ENCODE results near the gene HARS1.
"Not testable (repeated sequence)": the region's sequence is repeated elsewhere in the genome, so short reads cannot be mapped to it uniquely, and the experiment has no call there.

Gene HARS1

DNA sequence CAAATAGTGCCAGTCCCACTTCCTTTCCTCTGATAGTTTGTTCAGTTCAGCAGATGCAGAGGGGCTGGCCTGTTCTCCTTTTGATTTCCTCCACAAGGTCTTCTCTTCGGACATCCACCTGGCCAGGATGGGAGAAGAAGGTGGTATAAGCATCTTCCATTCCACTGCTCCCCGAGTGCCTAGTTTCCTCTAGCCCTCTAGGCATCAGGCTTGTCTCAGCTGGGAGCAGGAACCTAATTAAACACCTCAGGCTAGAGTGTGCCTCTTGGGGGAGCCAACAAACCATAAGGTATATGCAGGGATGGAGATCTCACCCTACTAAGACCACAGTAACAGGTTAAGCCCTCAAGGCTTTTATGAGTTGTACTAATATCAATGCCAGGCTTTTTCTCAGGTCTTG is 17.0 kb downstream of the HARS1 start:
- no peak for DNase-seq

- no peak for DNase-seq
Observed at GRCh38 chr5:140673187-140673976, 17.8 kb downstream of the HARS1 start, which contains the start of gene DND1. DND1 (minus strand) TSS chr5:140673576; CDS start chr5:140673542, 34 bp downstream.

DNA sequence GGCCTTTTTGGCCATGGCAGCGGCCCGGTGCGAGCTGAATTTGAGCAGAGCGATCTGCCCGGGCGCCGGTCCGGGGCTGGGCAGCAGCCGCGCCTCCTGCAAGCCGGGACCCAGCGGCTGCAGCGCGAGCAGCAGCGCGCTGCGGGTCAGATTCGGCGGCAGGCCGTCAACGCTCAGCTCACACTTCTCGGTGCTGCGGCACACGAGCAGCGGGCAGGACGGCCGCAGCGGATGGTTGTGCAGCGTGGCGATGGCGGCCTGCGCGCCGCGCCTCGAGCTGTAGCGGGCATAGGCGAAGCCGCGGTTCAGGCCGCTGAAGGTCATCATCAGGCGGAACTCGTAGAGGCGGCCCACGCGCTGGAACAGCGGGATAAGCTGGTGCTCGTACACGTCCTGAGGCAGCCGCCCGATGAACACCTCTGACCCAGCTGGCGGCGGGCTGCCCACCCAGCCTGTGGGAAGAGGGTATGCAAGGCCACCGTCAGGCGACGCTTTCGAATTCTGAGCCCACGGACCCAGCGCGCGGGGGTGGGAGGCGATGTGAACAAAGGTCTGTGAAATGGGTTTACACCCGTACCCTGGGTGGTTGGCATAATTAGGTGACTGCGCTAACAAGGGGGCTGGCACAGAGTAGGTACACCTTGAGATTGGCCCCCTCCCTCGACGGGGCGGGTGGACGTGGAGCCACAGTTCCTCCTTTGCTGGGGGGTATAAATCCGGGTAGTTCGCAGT is 18.5 kb downstream of the HARS1 start:
- no peak for DNase-seq

GRCh38 chr5:140671472-140672125 is 19.6 kb downstream of the HARS1 start:
- no peak for DNase-seq

DNA sequence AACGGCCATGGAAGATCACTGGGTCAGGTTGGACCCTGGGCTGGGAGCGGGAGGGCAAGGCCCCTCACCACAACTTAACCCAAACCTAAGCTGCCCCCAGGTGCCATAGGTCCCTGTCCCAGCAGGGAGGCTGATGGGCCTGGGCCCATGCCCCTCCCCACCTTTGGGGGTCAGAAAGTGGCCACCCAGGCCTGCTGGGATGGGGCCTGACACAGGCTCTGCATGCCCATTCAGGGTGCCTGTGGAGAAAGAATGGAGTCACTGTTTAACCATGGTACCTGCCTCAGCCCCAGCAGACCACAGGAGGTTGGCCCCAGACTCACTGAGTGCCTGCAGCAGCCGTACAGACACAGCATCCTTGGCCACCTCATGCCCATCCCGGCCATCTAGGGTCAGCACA is 20.1 kb downstream of the HARS1 start:
- DNase-seq = not testable (repeated sequence)

GRCh38 chr5:140664359-140665119 is 26.6 kb downstream of the HARS1 start, which contains the start of gene WDR55:
WDR55 (plus strand) TSS chr5:140664904; CDS start chr5:140664913, 9 bp downstream.
- peak; percentile 82 for DNase-seq

GRCh38 chr5:140664030-140664358 is 27.2 kb downstream of the HARS1 start:
- no peak for DNase-seq

DNA sequence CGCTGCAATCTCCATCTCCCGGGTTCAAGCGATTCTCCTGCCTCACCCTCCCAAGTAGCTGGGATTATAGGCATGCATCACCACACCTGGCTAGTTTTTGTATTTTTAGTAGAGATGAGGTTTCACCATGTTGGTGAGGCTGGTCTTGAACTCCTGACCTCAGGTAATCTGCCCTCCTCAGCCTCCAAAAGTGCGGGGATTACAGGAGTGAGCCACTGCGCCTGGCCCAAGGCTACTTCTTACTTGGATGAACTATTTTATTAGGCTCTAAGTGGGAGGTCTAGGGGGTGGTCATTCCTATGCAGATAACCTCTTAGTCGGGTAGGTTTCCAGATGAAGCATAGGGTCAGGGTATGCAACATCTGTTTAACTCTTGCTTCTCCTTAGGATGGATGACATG is 30.8 kb downstream of the HARS1 start:
- not testable (repeated sequence) for DNase-seq

- DNase-seq = no peak
Observed at GRCh38 chr5:140658870-140659269, 32.3 kb downstream of the HARS1 start.

DNA sequence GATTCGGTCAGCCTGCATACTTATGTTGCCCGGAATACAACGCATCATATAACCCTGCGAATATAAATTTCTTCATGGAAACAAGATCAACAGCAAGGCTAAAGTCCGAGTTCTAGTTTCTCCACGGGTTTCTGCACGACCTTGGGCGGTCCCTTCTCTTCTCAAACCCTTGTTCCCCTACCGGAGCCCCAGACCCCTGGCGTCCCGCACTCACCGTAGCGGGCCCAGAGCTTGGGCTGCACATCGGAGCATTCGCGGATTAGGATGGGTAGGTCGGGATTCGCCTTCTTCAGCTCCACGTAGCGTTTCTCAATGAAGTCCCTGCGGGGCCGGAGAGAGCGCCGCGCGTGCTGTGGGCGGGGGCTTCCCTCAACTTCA is 44.1 kb downstream of the HARS1 start:
- DNase-seq = no peak

GRCh38 chr5:140642718-140643117 is 48.5 kb downstream of the HARS1 start:
- DNase-seq = no peak

DNA sequence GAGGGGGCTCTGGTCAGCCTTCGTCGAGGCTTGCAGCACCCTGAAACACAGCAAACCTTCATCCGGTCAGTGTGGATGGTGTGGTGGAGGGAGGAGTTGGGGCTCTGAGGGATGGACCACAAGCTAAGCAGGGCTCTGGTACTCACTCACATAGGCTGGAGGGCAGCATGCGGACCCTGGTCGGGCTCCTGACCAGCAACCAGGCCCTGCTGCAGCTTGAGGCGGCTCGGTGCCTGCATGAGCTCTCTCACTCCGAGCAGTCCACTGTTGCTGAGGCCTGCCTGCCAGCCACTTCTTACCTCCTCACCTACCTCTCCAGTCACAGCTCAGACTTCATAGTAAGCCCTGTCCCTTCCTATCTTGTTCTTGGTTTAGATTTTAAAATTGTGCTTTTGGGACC is 49.5 kb downstream of the HARS1 start:
- DNase-seq = no peak

DNA sequence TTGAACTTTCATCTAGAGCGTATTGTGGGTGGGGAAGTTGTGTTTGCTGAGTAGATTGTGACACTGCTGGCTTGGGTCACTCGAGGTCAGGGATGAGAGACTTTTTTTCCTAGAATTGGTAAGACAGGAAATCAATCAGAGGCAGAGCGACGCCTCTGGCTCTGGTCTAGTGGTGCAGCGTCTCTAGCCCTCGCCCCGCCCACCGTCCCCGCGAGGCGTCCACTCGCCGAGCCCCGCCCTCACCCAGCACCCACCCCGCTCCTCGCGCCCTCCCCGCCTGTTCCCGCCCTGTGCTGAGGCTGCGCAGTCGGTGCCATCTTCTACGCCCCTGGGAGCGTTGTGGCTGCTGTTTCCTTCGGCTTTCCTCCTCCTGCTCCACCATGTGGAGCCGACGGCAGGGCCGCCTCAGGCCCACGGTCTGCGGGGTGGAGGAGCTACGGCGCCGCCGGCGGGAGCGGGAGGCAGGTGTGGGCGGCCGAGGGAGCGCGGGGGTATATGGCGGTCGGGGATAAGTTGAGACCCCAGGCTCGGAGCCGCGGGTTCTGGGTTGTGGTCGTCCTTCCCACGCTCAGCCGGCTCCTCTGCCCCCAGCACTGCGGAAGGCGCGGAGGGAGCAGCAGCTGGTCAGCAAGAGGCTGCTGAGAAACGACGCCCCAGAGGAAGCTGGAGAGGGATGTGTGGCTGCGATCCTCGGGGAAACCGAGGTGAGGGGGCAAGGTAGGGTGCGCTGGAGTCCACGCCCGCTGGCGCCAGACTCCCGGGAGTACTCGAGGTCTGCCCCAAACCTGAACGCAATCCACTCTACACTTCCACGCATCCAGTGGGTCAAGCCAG is 51.8 kb downstream of the HARS1 start, which contains the start of gene TMCO6:
Gene TMCO6 (plus strand): TSS at position 304 of the 834 bp plus-strand sequence. CDS start 77 bp downstream, at position 381.
- peak; percentile 87 for DNase-seq

DNA sequence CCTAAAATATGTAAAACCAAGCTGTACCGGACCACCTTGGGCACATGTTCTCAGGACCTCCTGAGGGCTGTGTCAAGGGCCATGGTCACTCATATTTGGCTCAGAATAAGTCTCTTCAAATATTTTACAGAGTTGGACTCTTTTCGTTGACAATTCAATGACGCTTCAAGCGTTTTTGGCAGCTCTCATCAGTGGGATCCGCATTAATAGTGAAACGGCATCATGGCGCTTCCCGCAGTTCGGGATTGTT is 52.3 kb downstream of the HARS1 start:
- DNase-seq = not testable (repeated sequence)

DNA sequence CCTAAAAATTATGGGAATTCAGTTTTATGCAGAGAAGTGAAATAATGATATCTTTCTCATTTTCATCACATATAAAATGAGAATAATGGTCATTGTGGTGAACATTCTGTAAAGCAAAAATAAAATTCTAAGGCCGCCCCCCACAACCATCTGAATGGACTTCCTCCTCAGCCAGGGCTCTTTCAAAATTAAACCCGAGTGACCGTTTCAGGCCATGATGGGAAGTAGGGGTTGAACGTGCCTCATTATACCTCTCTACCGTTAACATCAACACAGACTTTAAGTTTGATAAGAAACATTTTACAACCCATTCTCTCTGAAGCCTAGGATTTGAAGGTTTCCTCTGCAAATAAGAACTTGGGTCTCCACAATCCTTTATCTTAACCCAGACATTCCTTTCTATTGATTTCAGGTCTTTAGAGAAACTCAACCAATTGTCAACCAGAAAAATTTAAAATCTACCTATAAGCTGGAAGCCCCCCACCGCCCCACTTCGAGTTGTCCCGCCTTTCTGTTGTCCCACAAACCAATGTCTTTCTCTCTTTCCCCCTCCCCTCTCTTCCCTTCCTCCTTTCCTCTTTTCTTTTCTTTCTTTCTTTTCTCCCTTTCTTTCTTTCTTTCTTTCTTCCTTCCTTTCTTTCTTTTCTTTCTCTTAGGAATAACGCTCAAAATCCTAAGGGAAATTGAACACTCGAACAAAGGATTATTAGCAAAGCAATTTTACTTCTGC is 53.6 kb downstream of the HARS1 start:
- no peak for DNase-seq

- no peak for DNase-seq
Observed at GRCh38 chr5:140635291-140636257, 55.6 kb downstream of the HARS1 start.

DNA sequence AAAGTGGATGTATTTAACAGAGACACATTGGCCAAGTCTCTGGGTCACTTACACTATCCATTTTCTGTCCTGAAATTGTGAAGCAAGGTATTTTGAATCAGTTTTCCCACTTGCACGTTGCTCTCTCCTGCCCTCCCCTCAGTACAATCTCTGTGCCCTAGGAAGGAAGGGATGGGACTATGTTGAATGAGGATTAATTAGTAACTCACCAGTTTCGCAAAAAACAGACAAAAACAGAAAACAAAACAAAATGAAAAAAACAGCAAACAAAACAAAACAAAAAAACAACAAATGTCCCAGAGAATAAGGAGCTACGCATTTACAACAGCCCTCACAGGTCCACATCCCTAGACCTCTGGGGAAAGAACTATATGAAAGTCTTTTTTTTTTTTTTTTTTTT is 57.1 kb downstream of the HARS1 start:
- DNase-seq = no peak

DNA sequence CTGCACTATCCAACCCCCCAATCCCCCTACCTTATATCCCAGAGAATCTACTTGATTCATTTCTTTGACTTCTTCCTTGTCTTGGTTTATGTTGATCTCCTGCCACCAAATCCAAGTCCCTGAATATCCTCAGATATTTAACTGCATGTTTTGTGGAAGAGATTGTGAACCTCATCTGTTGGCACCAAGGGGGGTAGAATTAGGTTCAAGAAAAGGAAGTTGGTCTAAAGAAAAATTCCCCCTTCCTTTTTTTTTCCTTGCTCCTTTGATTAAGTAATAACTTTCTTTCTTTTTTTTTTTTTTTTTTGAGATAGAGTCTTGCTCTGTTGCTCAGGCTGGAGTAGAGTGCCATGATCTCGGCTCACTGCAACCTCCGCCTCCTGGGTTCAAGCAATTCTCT is 57.7 kb downstream of the HARS1 start:
- DNase-seq = no peak

DNA sequence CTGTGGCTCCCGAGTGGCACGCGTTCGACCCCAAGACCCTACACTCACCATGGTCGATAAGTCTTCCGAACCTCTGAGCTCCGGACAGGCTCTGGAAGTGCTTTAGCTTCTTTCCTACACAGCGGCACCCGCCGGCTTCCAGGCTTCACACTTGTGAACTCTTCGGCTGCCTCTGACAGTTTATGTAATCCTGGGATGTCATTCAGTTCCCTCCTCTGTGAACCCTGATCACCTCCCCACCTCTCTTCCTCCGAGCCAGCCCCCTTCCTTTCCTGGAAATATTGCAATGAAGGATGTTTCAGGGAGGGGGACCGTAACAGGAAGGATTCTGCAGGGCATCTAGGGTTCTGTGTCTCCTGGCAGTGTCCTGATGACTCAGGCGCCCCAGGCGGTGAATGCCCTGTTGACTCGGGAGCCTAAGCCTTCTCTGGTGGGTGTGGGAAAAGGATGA is 58.1 kb downstream of the HARS1 start, which contains the start of gene CD14:
Gene CD14 (minus strand): TSS at position 155 of the 451 bp plus-strand sequence. CDS start 104 bp downstream, at position 51.
- no peak for DNase-seq
